Stimulated activated naive B cell treated with anti-CD40 and anti-IgM and Interleukin-4, amounts not matched to agents 10 μg/mL and 1 μg/mL and 100 μg/mL, for 72 hours (primary cell): Measurements from ENCODE around the gene MAB21L4.
A peak's percentile ranks its signal among the peaks of the same experiment; 100 is the strongest.

Source experiments
- ATAC-seq, 2 donors: fragments of 150-1000 bp; cut with Tn5 transposase; replicated peaks; 2 replicates each; pipeline ENCODE4 v1.10.0; 2021; ENCODE audit warnings: moderate library complexity in 1 of 2
- DNase-seq: peaks from one replicate; pipeline ENCODE4 v3.0.0; 2021
- H3K27ac Mint-ChIP-seq: one replicate; pipeline ENCODE4 v1.8.0; 2022; ENCODE audit warnings: mild to moderate bottlenecking, mixed read lengths
- H3K27me3 Mint-ChIP-seq, 2 donors: one replicate each; pipeline ENCODE4 v1.8.0; 2022; ENCODE audit warnings: mixed read lengths in 2 of 2
- H3K36me3 Mint-ChIP-seq, 2 donors: one replicate each; pipeline ENCODE4 v1.8.0; 2022; ENCODE audit warnings: mixed read lengths in 2 of 2, mild to moderate bottlenecking in 1 of 2
- H3K4me1 Mint-ChIP-seq, 2 donors: one replicate each; pipeline ENCODE4 v1.8.0; 2022; ENCODE audit warnings: mixed read lengths in 2 of 2, mild to moderate bottlenecking in 1 of 2
- H3K4me3 Mint-ChIP-seq, 2 donors: one replicate each; pipeline ENCODE4 v1.8.0; 2022; ENCODE audit warnings: mild to moderate bottlenecking in 2 of 2, mixed read lengths in 2 of 2, moderate library complexity in 1 of 2
- H3K9me3 Mint-ChIP-seq, 2 donors: one replicate each; pipeline ENCODE4 v1.8.0; 2022; ENCODE audit warnings: mixed read lengths in 2 of 2, mild to moderate bottlenecking in 1 of 2

Gene MAB21L4

DNA sequence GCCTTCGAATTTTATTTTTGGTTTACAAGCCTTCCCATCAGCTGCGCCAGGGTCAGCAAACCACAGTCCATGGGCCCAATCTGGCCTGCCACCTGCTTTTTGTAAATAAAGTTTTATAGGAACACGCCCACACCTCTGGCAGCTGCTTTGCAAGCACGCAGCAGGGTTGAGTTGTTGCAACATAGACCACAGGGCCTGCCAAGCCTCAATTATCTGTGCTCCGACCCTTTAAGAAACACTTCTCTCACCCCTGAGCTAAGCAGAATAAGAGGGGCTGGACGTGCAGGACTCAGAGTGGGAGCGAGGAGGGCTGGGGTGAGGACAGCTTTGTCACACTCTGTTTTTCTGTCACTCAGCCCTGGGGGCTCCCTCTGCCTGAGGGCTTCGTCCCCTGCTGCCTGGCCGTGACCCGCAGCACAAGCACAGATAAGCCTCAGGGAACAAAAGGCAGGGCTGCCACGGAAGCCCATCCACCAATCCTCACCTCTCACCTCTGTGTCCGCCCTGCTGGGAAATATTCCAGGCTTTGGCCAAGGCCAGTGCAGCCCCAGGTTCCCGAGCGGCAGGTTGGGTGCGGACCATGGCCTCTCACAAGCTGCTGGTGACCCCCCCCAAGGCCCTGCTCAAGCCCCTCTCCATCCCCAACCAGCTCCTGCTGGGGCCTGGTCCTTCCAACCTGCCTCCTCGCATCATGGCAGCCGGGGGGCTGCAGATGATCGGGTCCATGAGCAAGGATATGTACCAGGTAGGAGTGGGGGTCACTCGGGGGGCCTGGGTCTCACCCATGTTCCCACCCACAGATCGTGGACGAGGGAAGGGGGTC is 27.5 kb downstream of the MAB21L4 start, which contains the start of gene AGXT:
TSS of gene AGXT (plus strand) at position 539 of the 823 bp plus-strand sequence. CDS start at position 581, 42 bp downstream.
- Mint-ChIP-seq H3K9me3 (no peaks in the 10 kb centered on the region), H3K27ac (no peak within 1 kb of the TSS), H3K27me3 (peaks cover 6 to 25% of the 10 kb centered on the region in 2 donors), H3K4me3 (no peak within 1 kb of the TSS), H3K36me3 (no peaks in the 10 kb centered on the region), H3K4me1 (peaks cover 0 to 3% of the 10 kb centered on the region in 2 donors)
- ATAC-seq (no peak), DNase-seq (no peak)

DNA sequence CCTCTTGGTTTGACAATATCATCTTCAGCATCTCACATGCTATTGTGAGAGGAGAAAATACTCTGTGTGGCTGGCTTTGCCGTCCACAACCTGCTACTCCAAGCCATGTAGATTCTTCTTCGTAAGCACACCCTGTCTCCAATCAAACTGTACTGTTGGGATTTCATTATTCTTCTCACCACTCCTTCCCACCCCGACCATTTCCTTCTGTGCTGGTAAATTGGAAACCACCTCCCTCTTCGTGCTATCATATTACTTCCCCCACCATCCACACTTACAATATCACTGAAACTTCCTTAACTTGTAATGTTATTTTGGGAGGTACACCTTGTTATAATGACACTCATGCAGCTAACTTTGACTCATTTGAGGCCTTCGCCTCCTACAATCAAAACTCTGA is 30.6 kb downstream of the MAB21L4 start:
- ATAC-seq (no peak), DNase-seq (no peak)
- no peaks in the 10 kb centered on the region for H3K9me3 Mint-ChIP-seq
- H3K27ac Mint-ChIP-seq = no peak overlapping the region
- peaks cover 6 to 16% of the 10 kb centered on the region in 2 donors for H3K27me3 Mint-ChIP-seq
- no peak overlapping the region for H3K4me3 Mint-ChIP-seq
- peaks cover 0 to 3% of the 10 kb centered on the region in 2 donors for H3K4me1 Mint-ChIP-seq
- no peaks in the 10 kb centered on the region for H3K36me3 Mint-ChIP-seq

DNA sequence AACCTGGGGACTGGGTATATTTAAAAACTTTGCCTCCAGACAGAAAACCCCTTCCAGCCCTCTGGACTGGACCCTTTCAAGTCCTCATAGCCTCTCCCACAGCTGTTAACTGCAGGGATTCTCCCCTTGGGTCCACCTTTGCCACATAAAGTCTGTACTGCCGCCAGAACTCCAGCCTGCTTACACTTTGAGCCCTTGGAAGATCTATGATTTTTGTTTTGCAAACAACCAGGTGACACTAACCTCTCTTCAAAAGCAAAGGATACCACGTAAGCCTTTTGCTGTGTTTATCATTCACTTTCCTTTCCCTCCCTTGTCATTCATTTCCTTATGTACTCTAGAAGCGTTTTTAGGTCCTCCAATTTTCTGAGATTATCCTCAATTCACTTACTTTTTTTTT is 31.5 kb downstream of the MAB21L4 start:
- Mint-ChIP-seq H3K4me3 (no peak overlapping the region), H3K36me3 (no peaks in the 10 kb centered on the region), H3K9me3 (no peaks in the 10 kb centered on the region), H3K27ac (no peak overlapping the region), H3K27me3 (peaks cover 8 to 14% of the 10 kb centered on the region in 2 donors), H3K4me1 (peaks cover 0 to 3% of the 10 kb centered on the region in 2 donors)
- no peak for ATAC-seq
- no peak for DNase-seq

DNA sequence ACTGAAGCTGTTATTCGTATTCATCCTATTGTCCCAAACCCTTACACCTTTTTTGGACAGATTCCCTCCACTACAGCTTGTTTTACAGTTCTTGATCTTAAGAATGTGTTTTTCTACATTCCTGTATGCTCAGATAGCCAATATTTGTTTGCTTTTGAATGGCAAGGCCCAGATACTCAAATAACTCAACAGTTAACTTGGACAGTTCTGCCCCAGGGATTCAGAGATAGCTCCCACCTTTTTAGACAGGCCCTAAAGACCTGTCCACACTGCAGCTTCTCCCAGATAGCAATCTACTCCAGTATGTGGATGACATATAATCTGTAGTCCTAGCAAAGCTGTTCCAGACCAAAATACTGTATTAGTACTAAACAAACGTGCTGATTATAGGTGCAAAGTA is 34.4 kb downstream of the MAB21L4 start:
- no peak for ATAC-seq
- H3K4me1 Mint-ChIP-seq = peaks cover 0 to 3% of the 10 kb centered on the region in 2 donors
- H3K36me3 Mint-ChIP-seq = no peaks in the 10 kb centered on the region
- no peak overlapping the region for H3K27ac Mint-ChIP-seq
- no peaks in the 10 kb centered on the region for H3K9me3 Mint-ChIP-seq
- H3K27me3 Mint-ChIP-seq = peaks cover 15 to 22% of the 10 kb centered on the region in 2 donors
- no peak overlapping the region for H3K4me3 Mint-ChIP-seq
- DNase-seq = no peak

DNA sequence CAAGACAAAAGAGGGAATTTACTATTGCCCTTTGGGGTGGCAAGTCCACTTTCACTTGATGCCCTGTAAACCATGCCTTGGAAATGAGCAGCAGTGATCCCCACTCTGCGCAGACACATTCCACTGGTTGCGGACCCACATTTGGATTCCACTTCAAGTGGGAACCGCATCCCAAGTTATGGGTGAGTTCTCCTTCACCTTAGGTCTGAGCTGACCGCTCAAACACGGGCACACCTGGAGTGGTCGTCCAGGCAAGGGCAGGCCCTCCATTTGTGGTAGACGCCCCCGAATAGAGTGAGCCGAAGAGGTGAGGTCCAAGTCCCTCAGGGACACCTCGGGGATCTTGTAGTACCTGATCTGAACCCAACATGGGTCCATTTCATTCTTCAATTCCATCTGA is 37.1 kb downstream of the MAB21L4 start:
- DNase-seq (no peak), ATAC-seq (no peak)
- H3K9me3 Mint-ChIP-seq = peaks cover 3 to 4% of the 10 kb centered on the region in 2 donors
- peaks cover 0 to 3% of the 10 kb centered on the region in 2 donors for H3K36me3 Mint-ChIP-seq
- H3K27ac Mint-ChIP-seq = no peak overlapping the region
- H3K4me1 Mint-ChIP-seq = no peaks in the 10 kb centered on the region
- no peak overlapping the region for H3K4me3 Mint-ChIP-seq
- H3K27me3 Mint-ChIP-seq = peaks cover 9 to 26% of the 10 kb centered on the region in 2 donors

DNA sequence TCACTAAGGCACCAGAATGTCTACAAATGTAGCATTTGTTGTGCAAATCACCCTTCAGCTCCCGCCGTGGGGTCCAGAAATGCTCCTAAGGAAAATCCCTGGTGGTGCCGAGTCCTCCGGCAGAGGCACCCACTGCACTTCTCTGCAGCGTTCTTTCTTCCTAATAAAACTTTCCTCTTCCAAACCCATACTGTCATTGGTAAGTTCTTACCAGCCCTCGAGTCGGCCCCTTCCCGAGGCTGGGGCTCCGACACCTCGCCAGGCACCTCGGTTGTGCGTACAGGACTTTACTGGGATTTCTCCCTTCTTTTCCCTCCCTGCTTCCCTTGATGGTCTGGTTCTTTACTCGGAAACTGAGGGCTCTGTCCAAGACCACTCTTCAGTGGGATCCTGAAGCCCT is 37.6 kb downstream of the MAB21L4 start:
- Mint-ChIP-seq H3K27me3 (peaks cover 9 to 26% of the 10 kb centered on the region in 2 donors), H3K27ac (no peak overlapping the region), H3K36me3 (peaks cover 0 to 3% of the 10 kb centered on the region in 2 donors), H3K4me3 (no peak overlapping the region), H3K4me1 (no peaks in the 10 kb centered on the region), H3K9me3 (peaks cover 4 to 8% of the 10 kb centered on the region in 2 donors)
- no peak for ATAC-seq
- no peak for DNase-seq

DNA sequence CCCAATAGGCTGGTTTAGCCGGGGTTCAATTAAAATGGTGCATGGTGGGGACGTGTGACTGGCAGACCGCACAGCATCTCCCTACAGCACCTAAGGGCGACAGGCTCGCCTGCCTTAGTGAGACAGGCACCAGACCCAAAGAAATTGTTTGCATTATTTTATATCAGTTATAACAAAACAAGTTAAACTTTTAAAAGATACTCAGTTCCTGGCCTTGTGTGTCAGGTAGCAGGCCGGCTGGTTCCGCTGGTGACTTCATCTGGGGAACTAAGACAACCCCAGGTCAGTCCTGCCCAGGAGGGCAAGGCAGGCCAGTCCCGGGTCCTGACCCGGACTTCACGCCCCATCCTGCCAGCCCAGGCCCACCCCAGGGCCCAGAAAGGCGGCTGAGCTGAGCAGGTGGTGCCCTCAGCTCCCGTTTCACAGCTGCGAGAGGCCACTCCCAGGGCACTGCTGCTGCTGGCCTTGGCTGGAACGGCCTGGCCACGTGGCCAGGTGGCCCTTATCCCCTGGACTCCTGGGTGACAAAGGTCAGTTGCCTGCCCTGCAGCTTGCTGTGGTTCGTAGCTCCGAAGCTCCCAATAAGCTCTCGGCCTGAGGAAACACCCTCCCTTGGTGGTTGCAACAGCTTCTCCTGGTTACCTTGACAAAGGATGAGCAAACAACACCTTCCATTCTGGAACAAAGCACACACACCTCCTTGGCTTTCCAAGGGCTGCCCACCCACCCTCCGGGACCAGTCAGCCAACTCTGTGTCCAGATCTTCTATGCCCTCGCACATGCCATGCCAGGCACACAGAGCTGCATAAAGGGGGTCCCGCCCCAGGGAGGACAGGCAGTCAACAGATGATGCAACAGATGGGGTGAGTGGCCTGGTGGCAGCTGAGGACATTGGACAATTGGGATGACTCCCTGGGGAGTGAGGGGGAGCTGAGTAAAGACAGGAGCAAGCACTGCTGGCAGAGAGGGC is 38.6 kb downstream of the MAB21L4 start:
- Mint-ChIP-seq H3K4me3 (no peak overlapping the region), H3K36me3 (peaks cover 0 to 3% of the 10 kb centered on the region in 2 donors), H3K4me1 (no peaks in the 10 kb centered on the region), H3K27ac (no peak overlapping the region), H3K27me3 (peaks cover 11 to 30% of the 10 kb centered on the region in 2 donors), H3K9me3 (peaks cover 4 to 8% of the 10 kb centered on the region in 2 donors)
- no peak for ATAC-seq
- DNase-seq = no peak

DNA sequence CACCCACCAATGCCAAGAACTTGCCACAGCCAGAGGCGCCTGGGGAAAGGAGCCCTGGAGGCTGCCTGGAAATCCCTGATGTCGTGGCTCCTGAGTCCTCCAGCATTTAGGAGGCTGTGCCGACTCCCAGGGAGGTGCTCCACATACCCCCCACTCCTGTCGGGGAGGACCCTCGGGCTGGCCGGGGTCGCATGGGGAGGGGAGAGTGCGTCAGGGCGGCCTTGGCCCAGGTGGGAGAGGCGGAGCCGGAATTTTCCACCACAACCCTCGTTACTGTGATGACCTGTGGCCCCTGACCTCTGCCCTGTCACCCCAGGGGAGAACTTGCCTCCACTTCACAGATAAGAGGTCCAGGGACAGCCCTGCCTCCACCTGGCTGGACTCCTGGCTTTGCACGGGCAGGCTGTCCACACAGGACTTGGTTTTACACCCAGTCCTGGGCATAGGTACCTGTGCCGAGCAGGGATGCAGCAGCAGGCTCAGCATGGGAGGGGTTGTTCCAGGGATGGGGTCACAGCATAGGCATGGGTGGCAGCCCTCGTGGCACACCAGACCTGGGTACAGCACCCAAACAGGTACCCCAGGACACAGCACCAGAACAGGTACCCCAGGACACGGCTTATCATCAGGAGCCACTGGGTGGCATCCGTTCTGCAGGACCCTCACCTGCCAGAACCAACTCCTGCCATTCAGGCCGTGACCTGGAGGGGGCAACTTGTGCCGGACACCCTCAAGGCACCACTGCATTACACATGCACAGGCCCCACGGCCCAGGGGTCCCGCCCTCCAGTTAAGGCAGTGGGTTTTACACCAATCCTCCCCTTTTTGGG is 39.6 kb downstream of the MAB21L4 start:
- ATAC-seq (peak in 1 of 2 donors; percentile 33), DNase-seq (no peak)
- no peak overlapping the region for H3K4me3 Mint-ChIP-seq
- H3K27ac Mint-ChIP-seq = no peak overlapping the region
- no peaks in the 10 kb centered on the region for H3K4me1 Mint-ChIP-seq
- peaks cover 4 to 8% of the 10 kb centered on the region in 2 donors for H3K9me3 Mint-ChIP-seq
- H3K27me3 Mint-ChIP-seq = peaks cover 16 to 38% of the 10 kb centered on the region in 2 donors
- H3K36me3 Mint-ChIP-seq = peaks cover 0 to 3% of the 10 kb centered on the region in 2 donors

DNA sequence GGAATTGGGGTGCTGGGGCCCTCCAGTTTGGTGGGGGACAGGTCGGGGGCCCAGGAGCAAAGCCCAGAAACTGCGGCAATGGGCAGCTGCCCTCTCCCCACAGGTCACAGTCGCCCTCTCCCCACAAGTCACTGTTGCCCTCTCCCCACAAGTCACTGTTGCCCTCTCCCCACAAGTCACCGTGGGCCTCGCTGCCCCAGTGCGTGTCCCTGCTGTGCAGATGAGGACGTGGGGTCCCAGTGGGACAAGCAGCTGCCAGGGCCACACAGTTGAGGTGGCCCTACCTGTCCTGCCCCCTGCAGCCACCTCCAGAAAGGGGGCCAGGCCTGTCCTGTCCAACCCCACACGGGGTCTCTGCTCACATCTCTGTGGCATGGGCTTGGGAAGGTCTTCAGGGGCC is 40.3 kb downstream of the MAB21L4 start:
- DNase-seq = no peak
- Mint-ChIP-seq H3K4me3 (no peak overlapping the region), H3K9me3 (peaks cover 4 to 8% of the 10 kb centered on the region in 2 donors), H3K4me1 (no peaks in the 10 kb centered on the region), H3K27ac (no peak overlapping the region), H3K36me3 (peaks cover 0 to 3% of the 10 kb centered on the region in 2 donors), H3K27me3 (peaks cover 18 to 42% of the 10 kb centered on the region in 2 donors)
- ATAC-seq = no peak

DNA sequence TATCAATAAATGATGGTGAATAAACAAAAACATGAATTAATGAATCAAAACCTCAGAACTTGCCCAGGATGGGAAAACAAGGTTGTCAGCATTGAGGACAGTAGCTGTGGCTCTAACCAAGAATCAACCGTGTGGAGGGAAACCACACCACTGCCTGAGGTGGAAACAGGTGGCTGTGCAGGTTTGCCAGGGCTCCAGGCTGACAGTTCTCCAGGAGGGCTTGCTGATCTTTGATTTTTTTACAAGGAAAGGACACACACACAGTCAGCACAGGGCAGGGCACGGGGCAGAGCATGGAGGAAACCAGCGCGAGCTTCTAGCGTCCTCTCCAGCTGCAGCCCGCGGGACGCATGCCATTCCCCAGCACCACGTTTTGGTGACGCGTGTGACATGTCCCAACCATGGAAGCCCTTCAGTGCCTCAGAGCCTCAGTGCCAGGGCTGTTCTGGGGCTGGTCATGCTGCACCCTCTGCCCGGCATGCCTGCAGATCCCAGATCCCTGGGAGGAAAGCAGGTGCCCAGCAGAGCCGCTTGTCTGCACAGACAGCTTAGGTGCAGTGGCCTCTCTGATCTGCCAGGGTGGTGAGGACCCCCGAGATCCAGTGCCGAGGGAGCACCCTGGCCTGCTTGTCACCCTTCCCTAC is 43.2 kb downstream of the MAB21L4 start:
- peaks cover 1 to 5% of the 10 kb centered on the region in 2 donors for H3K36me3 Mint-ChIP-seq
- H3K4me3 Mint-ChIP-seq = no peak overlapping the region
- peaks cover 17 to 39% of the 10 kb centered on the region in 2 donors for H3K27me3 Mint-ChIP-seq
- DNase-seq = no peak
- no peak overlapping the region for H3K27ac Mint-ChIP-seq
- no peak for ATAC-seq
- H3K9me3 Mint-ChIP-seq = peaks cover 9 to 10% of the 10 kb centered on the region in 2 donors
- H3K4me1 Mint-ChIP-seq = no peaks in the 10 kb centered on the region

DNA sequence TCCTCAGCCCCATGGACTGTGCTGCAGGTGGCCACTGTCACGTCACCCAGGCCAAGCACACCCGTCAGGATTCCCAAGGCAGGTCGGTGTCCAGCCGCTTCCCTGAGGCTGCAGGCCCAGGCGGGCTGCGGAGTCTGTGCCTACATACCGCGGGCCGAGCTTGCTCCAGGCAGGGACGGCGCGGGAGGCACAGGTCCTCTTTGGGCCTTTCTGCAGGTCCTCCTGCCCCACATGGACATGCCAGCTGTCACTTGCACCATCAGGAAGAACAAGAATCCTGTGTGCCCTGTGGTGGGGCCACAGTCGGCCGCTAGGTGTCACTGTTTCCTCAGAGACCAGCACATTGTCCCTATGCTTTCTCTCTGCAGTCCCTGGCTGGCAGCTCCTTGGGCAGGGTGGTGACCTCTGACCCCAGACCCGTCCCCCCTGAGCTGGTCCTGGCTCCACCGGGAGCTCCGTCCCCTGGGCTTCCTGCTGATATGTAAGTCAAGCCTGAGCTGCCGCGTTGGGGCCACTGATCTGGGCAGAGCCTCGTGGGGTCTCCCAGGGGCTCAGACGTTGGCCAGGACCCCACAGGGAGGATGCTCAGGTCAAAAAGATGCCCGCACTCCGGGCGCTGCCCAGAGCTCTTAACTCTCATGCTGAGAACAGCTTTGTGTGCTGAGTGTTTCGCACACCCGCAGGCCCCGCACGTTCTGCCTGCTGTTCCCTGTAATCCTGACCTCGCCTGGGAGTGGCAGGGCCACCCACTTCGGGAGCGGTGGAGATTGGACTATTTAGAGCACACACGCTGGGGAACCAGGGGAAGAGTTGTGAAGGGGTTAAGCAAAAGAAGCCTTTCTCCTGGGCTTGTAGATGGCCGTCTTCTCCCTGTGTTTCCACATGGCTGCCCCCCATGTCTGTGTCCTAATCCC is 44.6 kb downstream of the MAB21L4 start:
- Mint-ChIP-seq H3K27me3 (peaks cover 21 to 39% of the 10 kb centered on the region in 2 donors), H3K27ac (no peak overlapping the region)

DNA sequence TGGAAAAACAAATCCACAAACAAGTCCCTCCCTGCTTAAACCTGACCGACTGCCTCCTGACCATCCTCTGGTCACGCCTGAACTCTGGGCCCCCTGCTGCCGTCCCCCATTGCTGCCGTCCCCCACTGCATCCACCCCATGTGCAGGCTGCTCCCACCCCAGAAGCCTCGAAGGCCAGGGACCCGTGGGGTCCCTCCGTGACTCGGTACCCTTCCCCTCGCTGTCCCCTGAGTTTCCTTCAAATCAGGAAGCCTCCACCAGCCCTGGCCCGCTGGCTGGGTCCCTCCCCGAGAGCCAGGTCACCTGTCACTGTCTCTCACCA is 45.2 kb downstream of the MAB21L4 start:
- H3K4me1 Mint-ChIP-seq = no peaks in the 10 kb centered on the region
- ATAC-seq (no peak), DNase-seq (no peak)
- H3K4me3 Mint-ChIP-seq = no peak overlapping the region
- peaks cover 12% of the 10 kb centered on the region in 2 donors for H3K9me3 Mint-ChIP-seq
- peaks cover 21 to 36% of the 10 kb centered on the region in 2 donors for H3K27me3 Mint-ChIP-seq
- H3K27ac Mint-ChIP-seq = no peak overlapping the region
- H3K36me3 Mint-ChIP-seq = peaks cover 4 to 5% of the 10 kb centered on the region in 2 donors

More for the DNA sequence above, 44.6 kb downstream of the MAB21L4 start:
- Mint-ChIP-seq H3K4me1 (no peaks in the 10 kb centered on the region), H3K4me3 (no peak overlapping the region), H3K36me3 (peaks cover 4 to 5% of the 10 kb centered on the region in 2 donors), H3K9me3 (peaks cover 12% of the 10 kb centered on the region in 2 donors)
- DNase-seq = peak; percentile 65
- ATAC-seq = peak; percentile 95 to 97
